Stimulated activated CD8-positive, alpha-beta memory T cell treated with anti-CD3 and anti-CD28 coated beads, Interleukin-12 subunit alpha, Interleukin-12 subunit beta, amount 100 ng/mL, for 24 hours (primary cell): ENCODE results near the gene IFRD2.
"Not testable (repeated sequence)": the region's sequence is repeated elsewhere in the genome, so short reads cannot be mapped to it uniquely, and the experiment has no call there.

Experiments used
- DNase-seq: peaks from one replicate; pipeline ENCODE4 v3.0.0-alpha.2; 2020; ENCODE audit errors: extremely low read depth

IFRD2 gene

GRCh38 chr3:50324351-50325112 lies 32.3 kb upstream of the IFRD2 start:
- DNase-seq: no peak

GRCh38 chr3:50323614-50324199 lies 31.5 kb upstream of the IFRD2 start:
- DNase-seq: no peak

DNA sequence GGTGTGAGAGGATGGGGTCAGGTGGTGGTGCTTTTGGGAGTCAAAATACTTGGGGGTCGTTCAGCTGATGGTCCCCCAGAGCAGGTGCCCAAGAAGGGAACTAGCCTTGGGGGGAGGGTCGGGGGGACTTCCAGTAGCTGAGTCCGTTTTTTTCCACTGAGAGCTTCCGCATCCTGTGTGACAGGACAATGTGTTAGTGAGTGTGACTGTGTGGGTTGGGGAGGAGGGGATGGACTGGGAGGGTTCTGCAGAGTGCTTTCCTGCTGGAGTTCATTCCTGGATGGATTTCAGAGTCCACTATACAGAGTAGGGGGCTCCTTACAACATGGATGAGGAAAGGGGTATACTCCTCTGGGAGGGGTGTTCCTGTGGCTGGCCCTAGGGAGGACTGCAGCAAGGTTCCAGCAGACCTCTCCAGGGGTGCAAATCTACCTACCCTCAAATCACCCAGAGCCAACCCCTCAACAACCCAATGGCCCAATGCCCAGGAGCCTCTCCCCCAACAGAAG lies 30.9 kb upstream of the IFRD2 start:
- no peak for DNase-seq

GRCh38 chr3:50322386-50323091 lies 30.3 kb upstream of the IFRD2 start, which contains the start of gene HYAL2:
TSS of gene HYAL2 (minus strand) at chr3:50322745. CDS start at chr3:50320489, 2,256 bp downstream.
- no peak for DNase-seq

DNA sequence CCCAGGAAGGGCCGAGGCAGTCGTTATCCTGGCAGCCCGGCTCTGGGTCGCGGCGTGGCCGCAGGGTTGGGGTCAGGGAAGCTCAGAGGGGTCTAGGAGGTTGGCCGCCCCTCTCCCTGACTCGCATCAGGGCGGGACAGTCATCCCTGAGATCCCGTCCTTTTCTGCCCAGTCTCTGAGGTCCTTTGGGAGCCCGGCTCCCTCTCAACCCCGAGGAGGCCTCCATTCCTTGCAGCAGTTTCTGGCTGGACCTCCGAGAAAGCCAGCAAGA lies 29.8 kb upstream of the IFRD2 start:
- no peak for DNase-seq

GRCh38 chr3:50321336-50322114 lies 29.3 kb upstream of the IFRD2 start:
- peak; percentile 66 for DNase-seq

GRCh38 chr3:50320853-50321335 lies 28.7 kb upstream of the IFRD2 start:
- DNase-seq: no peak

DNA sequence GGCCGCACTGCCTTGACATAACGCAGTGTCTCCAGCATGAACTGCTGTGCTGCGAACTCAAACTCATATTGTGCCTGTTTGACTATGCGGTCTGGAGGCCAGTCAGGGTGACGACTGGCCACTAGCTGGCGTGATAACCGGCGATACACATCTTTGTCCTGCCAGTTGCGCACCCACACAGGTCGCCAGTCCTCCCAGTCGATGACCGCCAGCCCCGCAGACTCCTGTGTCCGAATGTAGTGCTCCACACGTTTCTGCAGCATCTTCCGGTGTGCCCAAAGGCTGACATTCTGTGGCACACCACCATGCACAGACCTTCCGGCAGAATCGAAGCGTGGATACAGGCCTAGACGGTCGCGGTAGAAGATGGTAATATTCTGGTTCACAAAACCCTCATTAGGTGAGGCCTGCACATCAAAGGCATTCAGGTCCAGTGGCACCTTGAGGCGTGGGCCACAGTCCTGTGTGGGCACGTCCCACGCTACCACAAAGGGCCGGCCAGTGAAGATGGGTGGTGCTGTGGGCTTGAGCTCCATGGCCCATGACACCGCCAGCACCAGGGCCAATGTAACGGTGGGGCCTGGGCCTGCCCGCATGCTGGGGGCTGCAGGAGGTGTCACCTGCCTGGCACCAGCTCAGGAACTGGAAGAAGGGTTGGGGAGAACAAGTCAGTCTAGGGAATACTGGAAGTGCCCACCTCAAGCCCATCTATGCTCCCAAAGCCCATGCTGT lies 27.8 kb upstream of the IFRD2 start:
- DNase-seq: no peak

DNA sequence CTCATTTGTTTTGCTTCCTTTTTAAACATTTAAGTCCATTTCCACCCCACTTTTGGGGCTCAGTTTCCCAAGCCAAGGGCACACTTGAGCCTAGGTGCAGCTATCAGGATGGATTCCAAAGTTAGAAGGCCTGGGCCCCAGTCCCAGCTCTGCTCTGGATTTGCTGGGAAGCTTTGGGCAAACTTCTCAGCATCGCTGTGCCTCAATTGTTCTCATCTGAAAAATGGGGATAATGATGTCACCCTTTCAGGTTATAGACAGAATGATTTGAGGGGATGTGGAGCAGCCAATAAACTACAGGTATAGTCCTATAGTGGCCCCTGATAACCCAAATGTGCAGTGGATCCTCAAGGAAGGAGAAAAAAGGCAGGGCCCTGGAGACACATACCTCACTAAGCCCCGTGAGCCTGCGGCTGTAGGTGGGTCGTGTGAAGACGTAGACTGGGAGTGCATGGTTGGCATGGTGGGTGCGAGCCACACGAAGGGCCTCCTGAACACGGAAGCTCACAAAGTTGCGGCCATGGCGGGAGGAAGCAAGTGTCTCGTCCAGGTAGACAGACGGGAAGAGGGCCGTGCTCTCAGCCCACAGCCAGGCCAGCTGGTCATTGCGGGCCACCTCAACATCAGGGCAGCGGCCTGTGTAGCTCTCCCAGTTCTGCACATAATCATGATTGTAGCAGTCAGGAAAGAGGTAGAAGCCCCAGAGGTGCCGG lies 27.1 kb upstream of the IFRD2 start:
- DNase-seq: no peak

DNA sequence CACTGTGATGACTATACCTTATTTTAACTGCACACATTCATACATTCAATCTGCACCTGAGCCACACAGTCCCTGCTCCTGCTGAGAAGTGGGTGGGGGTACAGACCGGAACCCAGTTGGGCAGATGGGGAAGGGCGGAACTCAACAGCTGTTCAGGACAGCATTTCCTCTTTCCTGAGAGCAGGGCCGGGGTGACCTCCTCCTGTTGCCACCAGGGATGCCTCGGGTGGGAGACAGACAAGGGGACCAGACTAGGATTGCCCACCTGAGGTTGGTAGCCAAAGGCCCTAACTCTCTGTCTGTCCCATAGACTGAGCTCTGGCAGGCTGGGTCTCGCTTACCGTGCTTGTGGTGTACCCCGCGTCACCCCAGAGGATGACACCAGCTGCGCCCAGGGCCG lies 26.4 kb upstream of the IFRD2 start:
- DNase-seq: no peak

DNA sequence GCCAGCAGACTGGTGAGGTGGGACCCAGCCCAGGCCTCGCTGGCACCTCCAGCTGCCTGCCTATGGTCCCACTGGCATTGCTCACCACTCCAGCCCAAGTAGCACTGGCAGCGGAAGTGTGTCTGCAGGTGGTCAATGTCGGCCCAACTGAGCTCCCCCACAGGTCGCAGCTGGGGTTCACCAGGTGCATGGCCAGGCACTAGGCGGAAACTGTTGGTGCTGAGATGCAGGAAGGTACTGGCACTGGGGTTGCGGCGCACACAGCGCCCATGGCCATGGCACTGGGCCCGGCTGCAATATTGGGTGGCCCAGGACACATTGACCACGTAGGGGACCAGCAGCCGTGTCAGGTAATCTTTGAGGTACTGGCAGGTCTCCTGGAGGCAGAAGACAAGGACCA lies 25.9 kb upstream of the IFRD2 start:
- no peak for DNase-seq

- DNase-seq: no peak
Observed at GRCh38 chr3:50317300-50317699, 25.1 kb upstream of the IFRD2 start.

DNA sequence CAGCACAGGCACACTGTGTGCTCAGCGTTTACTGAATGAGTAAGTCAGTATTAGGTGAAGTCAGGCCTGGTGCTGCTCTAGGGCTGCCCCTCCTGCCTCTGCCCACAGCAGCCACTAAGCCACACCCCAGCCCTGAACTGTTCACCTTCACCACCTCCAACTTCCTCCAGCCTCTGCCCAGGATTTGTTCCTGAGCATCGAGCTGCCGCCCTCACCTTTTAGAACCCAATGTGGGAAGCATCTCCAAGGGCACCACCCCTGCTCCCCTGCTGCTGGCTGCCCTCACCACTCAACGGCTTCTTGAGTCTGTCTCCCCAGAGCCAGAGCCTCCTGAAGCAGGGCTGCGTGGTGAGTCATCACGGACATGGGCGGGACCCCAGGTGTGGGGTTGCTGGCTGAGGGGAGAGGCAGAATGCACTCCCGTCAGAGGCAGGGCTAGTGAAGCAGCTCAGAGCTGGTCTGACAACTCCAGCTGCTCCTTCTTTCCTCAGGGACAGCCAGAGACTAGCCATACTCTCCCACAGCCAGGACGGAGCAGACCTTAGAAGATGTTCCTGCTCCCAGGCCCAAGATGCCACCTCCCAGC lies 24.5 kb upstream of the IFRD2 start:
- no peak for DNase-seq

GRCh38 chr3:50314816-50315215 lies 22.6 kb upstream of the IFRD2 start:
- DNase-seq: no peak

- DNase-seq: no peak
Observed at GRCh38 chr3:50314342-50314741, 22.1 kb upstream of the IFRD2 start.

GRCh38 chr3:50312041-50312440 lies 19.8 kb upstream of the IFRD2 start:
- not testable (repeated sequence) for DNase-seq

GRCh38 chr3:50304601-50305000 lies 12.4 kb upstream of the IFRD2 start:
- DNase-seq: no peak

- DNase-seq: no peak
Observed at GRCh38 chr3:50303013-50303815, 11.0 kb upstream of the IFRD2 start, which contains the start of gene HYAL1. TSS of gene HYAL1 (minus strand) at chr3:50303574. CDS start at chr3:50302956, 618 bp downstream.
